Kidney (tissue), 14 donors: ENCODE data around the gene RXRA. TPM values are rescaled to one million over a fixed set of nuclear protein-coding genes. Genes with fewer than 3 reads are reported as not detected.

ENCODE experiments used
- DNase-seq, 5 donors: peaks; one replicate each; pipeline ENCODE4 v3.0.0-alpha.2; 2013 to 2020
- FAIRE-seq: peaks from 2 replicates; lab custom pipeline; 2012; peaks lifted over from hg19 to GRCh38; lab: Jason Lieb, UNC
- H3K27ac ChIP-seq, 2 donors: one replicate each; pipeline ENCODE4 v1.7.0; 2013; ENCODE audit warnings: low read depth in 2 of 2, low read length in 2 of 2, inconsistent platforms in 1 of 2
- H3K27me3 ChIP-seq: one replicate; pipeline ENCODE4 v1.7.1; 2013; ENCODE audit warnings: low read length, inconsistent platforms; ENCODE audit not compliant: control insufficient read depth, insufficient read depth
- H3K36me3 ChIP-seq, 3 donors: one replicate each; pipeline versions ENCODE4 v1.7.0 to v1.7.1; 2013; ENCODE audit warnings: low read length in 3 of 3, control low read depth in 1 of 3, inconsistent platforms in 1 of 3; ENCODE audit not compliant: insufficient read depth in 3 of 3, control insufficient read depth in 2 of 3
- H3K4me1 ChIP-seq, 3 donors: one replicate each; pipeline versions ENCODE4 v1.7.0 to v1.7.1; 2013; ENCODE audit warnings: low read length in 3 of 3, inconsistent platforms in 1 of 3, low read depth in 1 of 3; ENCODE audit not compliant: control insufficient read depth in 2 of 3, insufficient read depth in 2 of 3
- H3K4me3 ChIP-seq, 3 donors: one replicate each; pipeline versions ENCODE4 v1.7.0 to v1.8.1; 2013; ENCODE audit warnings: low read length in 3 of 3, control low read depth in 1 of 3, inconsistent platforms in 1 of 3
- H3K9ac ChIP-seq, 3 donors: one replicate each; pipeline versions ENCODE4 v1.7.0 to v1.7.1; 2013; ENCODE audit warnings: low read length in 3 of 3, control low read depth in 1 of 3, inconsistent platforms in 1 of 3
- H3K9me3 ChIP-seq, 3 donors: one replicate each; pipeline versions ENCODE4 v1.7.0 to v1.7.1; 2013; ENCODE audit warnings: low read length in 3 of 3, control low read depth in 1 of 3, inconsistent platforms in 1 of 3; ENCODE audit not compliant: control insufficient read depth in 2 of 3, insufficient read depth in 1 of 3
- CTCF ChIP-seq: IDR thresholded peaks from 3 replicates; pipeline ENCODE4 v1.5.1; 2012; ENCODE audit warnings: mild to moderate bottlenecking, moderate library complexity, borderline replicate concordance; ENCODE audit not compliant: insufficient read depth; ENCODE audit errors: extremely low read depth
- intact Hi-C: fragments of 100-400 bp; cut with DNase I; formaldehyde crosslinking; loops from one replicate; pipeline ENCODE4 v1.11.1; 2022
- polyA plus RNA-seq: library from polyadenylated mRNA; stranded (reverse); fragments of 350-450 nt; fragmentation: Illumina TruSeq; extraction: RNeasy Lipid Tissue Mini Kit (QIAGEN cat#74804); gene quantifications from one replicate; pipeline ENCODE4 v1.2.3, GENCODE V29; 2014; ENCODE audit warnings: low read depth, low replicate concordance; ENCODE audit not compliant: insufficient read depth
- total RNA-seq: library from RNA; stranded (reverse); fragmentation: NEBNext Ultra II Directional; extraction: Animal tissue kit (Norgen Biotek cat#: 25700); gene quantifications from one replicate; pipeline ENCODE4 v1.2.1, GENCODE V29; 2021
- donor health status: control.
- donor health status: control.
- donor health status: control.
- donor health status: control.
- donor health status: control.
- donor health status: DM: yes; HTN: yes; CAD: no.
- donor health status: Normal renal cell carcinoma (clear cell type).

RXRA gene
- total and polyA plus RNA-seq, 2 donors from 2014 or later, result 24.0 to 49.5 TPM

- Histone ChIP-seq H3K4me3 (no peak overlapping the region), H3K27ac (no peak overlapping the region), H3K27me3 (no peaks in the 10 kb centered on the region), H3K36me3 (peaks cover 0 to 20% (median 0%) of the 10 kb centered on the region in 3 donors), H3K9me3 (no peaks in the 10 kb centered on the region), H3K4me1 (peaks cover 0 to 23% (median 5%) of the 10 kb centered on the region in 3 donors), H3K9ac (no peak overlapping the region)
- FAIRE-seq (no peak), DNase-seq (peak; percentile 66 to 91 (median 78))
- intact Hi-C loops, result no loop called here
- TF ChIP-seq CTCF, result no peak
These were observed 96.2 kb downstream of the RXRA start for GRCh38 chr9:134422301-134423090.

GRCh38 chr9:134423166-134423565, 96.9 kb downstream of the RXRA start:
- Histone ChIP-seq H3K9me3 (no peaks in the 10 kb centered on the region), H3K4me3 (no peak overlapping the region), H3K27ac (no peak overlapping the region), H3K9ac (no peak overlapping the region), H3K4me1 (peaks cover 0 to 23% (median 5%) of the 10 kb centered on the region in 3 donors), H3K27me3 (no peaks in the 10 kb centered on the region), H3K36me3 (peaks cover 0 to 20% (median 0%) of the 10 kb centered on the region in 3 donors)
- TF ChIP-seq CTCF, result no peak
- DNase-seq (no peak), FAIRE-seq (no peak)
- intact Hi-C loops, result no loop called here

GRCh38 chr9:134423749-134424148, 97.5 kb downstream of the RXRA start:
- no peak for TF ChIP-seq CTCF
- Histone ChIP-seq H3K9ac (no peak overlapping the region), H3K4me1 (peaks cover 0 to 20% (median 5%) of the 10 kb centered on the region in 3 donors), H3K27ac (no peak overlapping the region), H3K27me3 (no peaks in the 10 kb centered on the region), H3K9me3 (no peaks in the 10 kb centered on the region), H3K36me3 (peaks cover 0 to 22% (median 0%) of the 10 kb centered on the region in 3 donors), H3K4me3 (no peak overlapping the region)
- DNase-seq, result no peak
- FAIRE-seq, result no peak
- intact Hi-C loops, result no loop called here
